ENCODE data around the gene SEMA4B.

DNA sequence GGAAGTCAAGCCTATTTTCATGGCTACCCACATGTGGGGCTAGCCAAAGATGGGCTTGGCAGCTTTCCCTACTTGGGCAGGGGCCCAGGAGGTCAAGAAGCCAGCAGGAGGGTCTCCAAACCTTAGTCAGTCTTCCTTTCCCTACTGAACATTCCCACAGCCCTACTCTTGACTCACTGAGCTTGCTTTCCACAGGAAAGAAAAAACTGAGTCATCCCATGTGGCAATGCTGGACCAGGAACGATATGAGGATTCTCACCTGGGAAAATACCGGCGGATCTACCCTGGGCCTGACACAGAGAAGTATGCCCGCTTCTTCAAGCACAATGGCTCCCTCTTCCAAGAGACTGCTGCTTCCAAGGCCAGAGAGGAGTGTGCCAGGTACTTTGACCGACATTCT lies 60.7 kb downstream of the SEMA4B start:
- TF ChIP-seq, protein P1, sequence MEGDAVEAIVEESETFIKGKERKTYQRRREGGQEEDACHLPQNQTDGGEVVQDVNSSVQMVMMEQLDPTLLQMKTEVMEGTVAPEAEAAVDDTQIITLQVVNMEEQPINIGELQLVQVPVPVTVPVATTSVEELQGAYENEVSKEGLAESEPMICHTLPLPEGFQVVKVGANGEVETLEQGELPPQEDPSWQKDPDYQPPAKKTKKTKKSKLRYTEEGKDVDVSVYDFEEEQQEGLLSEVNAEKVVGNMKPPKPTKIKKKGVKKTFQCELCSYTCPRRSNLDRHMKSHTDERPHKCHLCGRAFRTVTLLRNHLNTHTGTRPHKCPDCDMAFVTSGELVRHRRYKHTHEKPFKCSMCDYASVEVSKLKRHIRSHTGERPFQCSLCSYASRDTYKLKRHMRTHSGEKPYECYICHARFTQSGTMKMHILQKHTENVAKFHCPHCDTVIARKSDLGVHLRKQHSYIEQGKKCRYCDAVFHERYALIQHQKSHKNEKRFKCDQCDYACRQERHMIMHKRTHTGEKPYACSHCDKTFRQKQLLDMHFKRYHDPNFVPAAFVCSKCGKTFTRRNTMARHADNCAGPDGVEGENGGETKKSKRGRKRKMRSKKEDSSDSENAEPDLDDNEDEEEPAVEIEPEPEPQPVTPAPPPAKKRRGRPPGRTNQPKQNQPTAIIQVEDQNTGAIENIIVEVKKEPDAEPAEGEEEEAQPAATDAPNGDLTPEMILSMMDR (IDR thresholded peaks at IDR 0.05; ENCODE audit: insufficient read depth, low read length) = no peak
- TF ChIP-seq SPI1 (IDR thresholded peaks at IDR 0.05; ENCODE audit: borderline replicate concordance, low read depth) = no peak

Measured in HL-60 (cell line).